AG09309 (cell line): ENCODE results near the gene MACROH2A2.

ENCODE experiments used
- DNase-seq: peaks from one replicate; pipeline ENCODE4 v3.0.0-alpha.2; 2010; ENCODE audit warnings: low read depth
- H3K4me3 ChIP-seq: 2 replicates; pipeline ENCODE4 v1.5.1; 2011; ENCODE audit warnings: mild to moderate bottlenecking, low read depth, low read length, moderate library complexity; ENCODE audit not compliant: control insufficient read depth
- TF ChIP-seq, protein P1 (sequence below): IDR thresholded peaks from 2 replicates; pipeline ENCODE4 v1.5.1; 2011; ENCODE audit warnings: mild to moderate bottlenecking, low read depth, low read length, inconsistent platforms; ENCODE audit not compliant: insufficient read depth, control insufficient read depth; ENCODE audit errors: missing control alignments

Gene MACROH2A2

DNA sequence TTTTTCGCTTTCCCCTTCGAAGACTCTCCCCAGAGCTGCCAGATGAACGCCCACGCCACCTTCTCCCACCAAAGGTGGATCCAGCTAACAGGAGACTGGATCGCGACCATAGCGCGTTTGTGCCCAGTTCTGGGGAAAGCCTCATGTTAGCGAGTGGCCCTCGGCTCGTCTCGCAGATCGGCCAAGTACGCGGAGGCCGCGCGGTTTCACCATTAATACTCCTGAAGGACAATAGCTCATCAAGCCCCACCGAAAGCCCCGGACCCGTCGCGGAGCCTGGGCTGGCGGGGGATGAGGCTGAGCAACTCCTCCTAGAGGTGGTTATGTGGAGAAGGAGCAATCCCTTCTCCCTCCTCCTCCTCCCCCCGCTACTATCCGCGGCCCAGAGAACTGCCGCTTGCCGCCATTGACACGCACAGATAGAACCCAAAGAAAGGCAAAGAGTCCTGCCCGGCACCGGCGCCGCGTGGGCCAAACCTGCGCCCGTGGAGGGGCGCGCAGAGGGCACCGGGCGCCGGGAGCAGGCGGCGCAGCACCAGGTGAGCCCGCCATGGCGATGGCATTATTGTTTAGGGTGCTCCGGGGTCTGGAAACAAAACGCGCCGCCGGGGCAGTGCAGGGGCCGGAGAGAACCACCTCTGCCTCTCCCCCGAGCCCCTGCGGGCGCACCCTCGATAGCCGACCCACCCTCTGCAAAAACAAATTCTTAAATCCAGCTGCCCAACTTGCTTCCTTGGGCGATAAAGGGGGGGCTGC lies at the start of gene MACROH2A2:
TSS of gene MACROH2A2 (plus strand) at position 385 of the 756 bp plus-strand sequence. CDS start 22,813 bp downstream, outside the sequence.
- TF ChIP-seq, protein P1, sequence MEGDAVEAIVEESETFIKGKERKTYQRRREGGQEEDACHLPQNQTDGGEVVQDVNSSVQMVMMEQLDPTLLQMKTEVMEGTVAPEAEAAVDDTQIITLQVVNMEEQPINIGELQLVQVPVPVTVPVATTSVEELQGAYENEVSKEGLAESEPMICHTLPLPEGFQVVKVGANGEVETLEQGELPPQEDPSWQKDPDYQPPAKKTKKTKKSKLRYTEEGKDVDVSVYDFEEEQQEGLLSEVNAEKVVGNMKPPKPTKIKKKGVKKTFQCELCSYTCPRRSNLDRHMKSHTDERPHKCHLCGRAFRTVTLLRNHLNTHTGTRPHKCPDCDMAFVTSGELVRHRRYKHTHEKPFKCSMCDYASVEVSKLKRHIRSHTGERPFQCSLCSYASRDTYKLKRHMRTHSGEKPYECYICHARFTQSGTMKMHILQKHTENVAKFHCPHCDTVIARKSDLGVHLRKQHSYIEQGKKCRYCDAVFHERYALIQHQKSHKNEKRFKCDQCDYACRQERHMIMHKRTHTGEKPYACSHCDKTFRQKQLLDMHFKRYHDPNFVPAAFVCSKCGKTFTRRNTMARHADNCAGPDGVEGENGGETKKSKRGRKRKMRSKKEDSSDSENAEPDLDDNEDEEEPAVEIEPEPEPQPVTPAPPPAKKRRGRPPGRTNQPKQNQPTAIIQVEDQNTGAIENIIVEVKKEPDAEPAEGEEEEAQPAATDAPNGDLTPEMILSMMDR = peak; percentile 51
- DNase-seq = peak; percentile 5
- H3K4me3 ChIP-seq = peak within 1 kb of the TSS; percentile 52

DNA sequence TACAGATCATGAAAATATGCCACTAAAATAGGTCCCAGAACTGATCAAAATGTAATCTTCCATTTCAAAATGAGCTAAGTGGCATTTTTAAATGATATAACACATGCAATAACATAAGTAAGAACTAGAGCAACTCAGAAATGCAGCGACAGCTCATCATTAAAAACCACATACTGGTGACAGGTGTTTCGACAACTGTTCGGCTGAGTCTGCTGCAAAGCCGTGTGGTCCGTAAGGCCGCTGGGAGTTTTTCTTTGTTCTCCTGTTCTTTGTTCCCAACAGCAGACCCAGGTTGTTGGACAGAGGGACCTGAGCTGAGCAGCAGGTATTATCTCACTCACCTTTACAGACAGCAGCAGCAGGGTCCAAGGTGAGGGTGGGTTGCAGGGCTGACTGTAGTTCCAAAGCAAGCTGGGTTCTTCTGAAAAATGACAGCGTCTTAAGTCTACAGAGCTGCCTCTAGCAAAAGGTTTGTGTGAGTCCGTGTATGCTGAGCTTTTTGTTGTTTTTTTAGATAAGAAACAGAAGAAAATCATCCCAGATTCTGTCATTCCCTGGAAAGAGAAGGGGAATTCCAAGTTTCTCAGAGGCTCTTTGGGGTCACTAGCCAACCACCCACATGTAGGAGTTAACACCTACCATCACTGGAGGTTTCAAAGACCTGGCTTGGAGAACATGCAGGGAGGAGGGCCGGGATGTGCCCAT lies 45.4 kb upstream of the MACROH2A2 start:
- TF ChIP-seq, protein P1 = no peak
- no peak overlapping the region for H3K4me3 ChIP-seq
- DNase-seq = no peak

- no peak overlapping the region for H3K4me3 ChIP-seq
- DNase-seq = no peak
- TF ChIP-seq, protein P1 = no peak
These were observed 21.4 kb upstream of the MACROH2A2 start for GRCh38 chr10:70031215-70031614.

DNA sequence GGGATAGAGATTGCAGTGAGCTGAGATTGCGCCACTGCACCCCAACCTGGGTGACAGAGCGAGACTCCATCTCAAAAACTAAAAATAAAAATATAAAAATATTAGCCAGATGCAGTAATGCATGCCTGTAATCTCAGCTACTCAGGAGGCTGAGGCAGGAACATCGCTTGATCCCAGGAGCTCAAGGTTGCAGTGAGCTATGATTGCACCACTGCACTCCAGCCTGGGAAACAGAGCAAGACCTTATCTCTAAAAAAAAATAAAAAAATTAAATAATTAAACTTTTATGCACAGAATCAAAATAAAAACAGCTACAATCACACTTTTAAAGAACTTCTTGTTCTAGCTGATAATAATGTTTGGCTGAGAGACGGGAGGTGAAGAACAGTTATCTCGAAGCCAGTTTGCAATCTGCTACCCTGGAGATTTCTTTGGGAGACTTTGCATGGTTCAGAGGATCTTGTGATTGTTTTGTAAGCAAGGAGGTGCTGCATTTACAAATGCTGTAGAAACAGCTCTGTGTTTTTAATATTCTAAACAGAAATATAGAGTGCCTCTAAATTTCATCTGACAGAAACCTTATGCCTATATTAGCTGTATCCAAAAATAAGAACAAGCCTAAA lies 19.9 kb upstream of the MACROH2A2 start:
- DNase-seq = no peak
- H3K4me3 ChIP-seq = no peak overlapping the region
- TF ChIP-seq, protein P1 = no peak

- no peak overlapping the region for H3K4me3 ChIP-seq
- TF ChIP-seq, protein P1 = no peak
These were observed 18.4 kb upstream of the MACROH2A2 start for GRCh38 chr10:70034232-70034631.

DNA sequence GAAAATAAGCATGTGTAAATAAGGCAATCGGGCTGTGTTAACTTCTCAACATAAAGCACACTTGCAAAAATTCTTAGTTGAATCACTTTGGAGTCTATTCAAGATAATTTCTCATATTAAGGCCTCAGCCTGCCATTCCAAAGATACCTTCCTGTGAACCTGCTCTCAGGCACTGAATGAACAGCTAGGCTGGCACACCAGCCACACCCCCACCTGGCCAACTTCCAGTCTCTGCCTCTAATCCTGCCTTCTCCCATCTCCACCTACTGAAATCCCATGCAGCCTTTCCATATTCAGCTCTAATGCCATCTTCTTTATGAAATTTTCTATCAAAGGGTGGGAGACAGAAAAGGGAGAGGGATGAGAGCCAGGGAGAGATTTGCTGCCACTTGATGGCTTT lies 17.1 kb upstream of the MACROH2A2 start:
- H3K4me3 ChIP-seq = no peak overlapping the region
- DNase-seq = no peak
- TF ChIP-seq, protein P1 = no peak

More at GRCh38 chr10:70034232-70034631, 18.4 kb upstream of the MACROH2A2 start:
- no peak for DNase-seq
